ENCODE data around the gene PPM1H. TPM values are rescaled to one million over a fixed set of nuclear protein-coding genes. Genes with fewer than 3 reads are reported as not detected.

The PPM1H gene
- total and polyA plus RNA-seq, 2 of the 8 experiments (the other 6 are each of a cell fraction or from before 2014, with no cell fraction given), result 16.4 to 36.1 TPM

DNA sequence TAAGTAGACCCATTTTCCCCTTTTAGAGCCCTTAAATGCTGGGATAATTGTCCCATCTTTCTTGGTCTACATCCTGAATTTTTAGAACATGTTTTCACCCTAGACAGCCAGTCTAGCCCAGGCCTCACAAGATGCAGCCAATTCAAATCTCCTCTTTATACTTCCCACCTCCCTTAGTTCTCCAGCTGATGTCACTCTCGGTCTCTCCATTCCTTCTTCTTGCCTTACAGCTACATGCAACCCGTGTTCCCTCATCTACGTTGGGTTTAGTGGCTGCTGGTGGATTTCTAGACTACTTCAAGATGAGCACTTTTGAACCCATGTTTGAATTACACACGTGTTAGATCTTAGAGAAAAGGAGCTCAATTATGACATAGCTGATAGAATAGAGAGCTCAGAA lies 132.0 kb downstream of the PPM1H start (continued):
- TF ChIP-seq, protein P1, sequence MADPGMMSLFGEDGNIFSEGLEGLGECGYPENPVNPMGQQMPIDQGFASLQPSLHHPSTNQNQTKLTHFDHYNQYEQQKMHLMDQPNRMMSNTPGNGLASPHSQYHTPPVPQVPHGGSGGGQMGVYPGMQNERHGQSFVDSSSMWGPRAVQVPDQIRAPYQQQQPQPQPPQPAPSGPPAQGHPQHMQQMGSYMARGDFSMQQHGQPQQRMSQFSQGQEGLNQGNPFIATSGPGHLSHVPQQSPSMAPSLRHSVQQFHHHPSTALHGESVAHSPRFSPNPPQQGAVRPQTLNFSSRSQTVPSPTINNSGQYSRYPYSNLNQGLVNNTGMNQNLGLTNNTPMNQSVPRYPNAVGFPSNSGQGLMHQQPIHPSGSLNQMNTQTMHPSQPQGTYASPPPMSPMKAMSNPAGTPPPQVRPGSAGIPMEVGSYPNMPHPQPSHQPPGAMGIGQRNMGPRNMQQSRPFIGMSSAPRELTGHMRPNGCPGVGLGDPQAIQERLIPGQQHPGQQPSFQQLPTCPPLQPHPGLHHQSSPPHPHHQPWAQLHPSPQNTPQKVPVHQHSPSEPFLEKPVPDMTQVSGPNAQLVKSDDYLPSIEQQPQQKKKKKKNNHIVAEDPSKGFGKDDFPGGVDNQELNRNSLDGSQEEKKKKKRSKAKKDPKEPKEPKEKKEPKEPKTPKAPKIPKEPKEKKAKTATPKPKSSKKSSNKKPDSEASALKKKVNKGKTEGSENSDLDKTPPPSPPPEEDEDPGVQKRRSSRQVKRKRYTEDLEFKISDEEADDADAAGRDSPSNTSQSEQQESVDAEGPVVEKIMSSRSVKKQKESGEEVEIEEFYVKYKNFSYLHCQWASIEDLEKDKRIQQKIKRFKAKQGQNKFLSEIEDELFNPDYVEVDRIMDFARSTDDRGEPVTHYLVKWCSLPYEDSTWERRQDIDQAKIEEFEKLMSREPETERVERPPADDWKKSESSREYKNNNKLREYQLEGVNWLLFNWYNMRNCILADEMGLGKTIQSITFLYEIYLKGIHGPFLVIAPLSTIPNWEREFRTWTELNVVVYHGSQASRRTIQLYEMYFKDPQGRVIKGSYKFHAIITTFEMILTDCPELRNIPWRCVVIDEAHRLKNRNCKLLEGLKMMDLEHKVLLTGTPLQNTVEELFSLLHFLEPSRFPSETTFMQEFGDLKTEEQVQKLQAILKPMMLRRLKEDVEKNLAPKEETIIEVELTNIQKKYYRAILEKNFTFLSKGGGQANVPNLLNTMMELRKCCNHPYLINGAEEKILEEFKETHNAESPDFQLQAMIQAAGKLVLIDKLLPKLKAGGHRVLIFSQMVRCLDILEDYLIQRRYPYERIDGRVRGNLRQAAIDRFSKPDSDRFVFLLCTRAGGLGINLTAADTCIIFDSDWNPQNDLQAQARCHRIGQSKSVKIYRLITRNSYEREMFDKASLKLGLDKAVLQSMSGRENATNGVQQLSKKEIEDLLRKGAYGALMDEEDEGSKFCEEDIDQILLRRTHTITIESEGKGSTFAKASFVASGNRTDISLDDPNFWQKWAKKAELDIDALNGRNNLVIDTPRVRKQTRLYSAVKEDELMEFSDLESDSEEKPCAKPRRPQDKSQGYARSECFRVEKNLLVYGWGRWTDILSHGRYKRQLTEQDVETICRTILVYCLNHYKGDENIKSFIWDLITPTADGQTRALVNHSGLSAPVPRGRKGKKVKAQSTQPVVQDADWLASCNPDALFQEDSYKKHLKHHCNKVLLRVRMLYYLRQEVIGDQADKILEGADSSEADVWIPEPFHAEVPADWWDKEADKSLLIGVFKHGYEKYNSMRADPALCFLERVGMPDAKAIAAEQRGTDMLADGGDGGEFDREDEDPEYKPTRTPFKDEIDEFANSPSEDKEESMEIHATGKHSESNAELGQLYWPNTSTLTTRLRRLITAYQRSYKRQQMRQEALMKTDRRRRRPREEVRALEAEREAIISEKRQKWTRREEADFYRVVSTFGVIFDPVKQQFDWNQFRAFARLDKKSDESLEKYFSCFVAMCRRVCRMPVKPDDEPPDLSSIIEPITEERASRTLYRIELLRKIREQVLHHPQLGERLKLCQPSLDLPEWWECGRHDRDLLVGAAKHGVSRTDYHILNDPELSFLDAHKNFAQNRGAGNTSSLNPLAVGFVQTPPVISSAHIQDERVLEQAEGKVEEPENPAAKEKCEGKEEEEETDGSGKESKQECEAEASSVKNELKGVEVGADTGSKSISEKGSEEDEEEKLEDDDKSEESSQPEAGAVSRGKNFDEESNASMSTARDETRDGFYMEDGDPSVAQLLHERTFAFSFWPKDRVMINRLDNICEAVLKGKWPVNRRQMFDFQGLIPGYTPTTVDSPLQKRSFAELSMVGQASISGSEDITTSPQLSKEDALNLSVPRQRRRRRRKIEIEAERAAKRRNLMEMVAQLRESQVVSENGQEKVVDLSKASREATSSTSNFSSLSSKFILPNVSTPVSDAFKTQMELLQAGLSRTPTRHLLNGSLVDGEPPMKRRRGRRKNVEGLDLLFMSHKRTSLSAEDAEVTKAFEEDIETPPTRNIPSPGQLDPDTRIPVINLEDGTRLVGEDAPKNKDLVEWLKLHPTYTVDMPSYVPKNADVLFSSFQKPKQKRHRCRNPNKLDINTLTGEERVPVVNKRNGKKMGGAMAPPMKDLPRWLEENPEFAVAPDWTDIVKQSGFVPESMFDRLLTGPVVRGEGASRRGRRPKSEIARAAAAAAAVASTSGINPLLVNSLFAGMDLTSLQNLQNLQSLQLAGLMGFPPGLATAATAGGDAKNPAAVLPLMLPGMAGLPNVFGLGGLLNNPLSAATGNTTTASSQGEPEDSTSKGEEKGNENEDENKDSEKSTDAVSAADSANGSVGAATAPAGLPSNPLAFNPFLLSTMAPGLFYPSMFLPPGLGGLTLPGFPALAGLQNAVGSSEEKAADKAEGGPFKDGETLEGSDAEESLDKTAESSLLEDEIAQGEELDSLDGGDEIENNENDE (IDR thresholded peaks at IDR 0.05; ENCODE audit: insufficient replicate concordance, low read length), result no peak
- no peak for TF ChIP-seq EZH2 (IDR thresholded peaks at IDR 0.05; ENCODE audit: low read depth, low read length, severe bottlenecking)
